Transverse colon (tissue), 4 donors: Measurements from ENCODE around the gene EMC9. TPM values are rescaled to one million over a fixed set of nuclear protein-coding genes. Genes with fewer than 3 reads are reported as not detected.

Experiments
- DNase-seq: peaks from one replicate; pipeline ENCODE4 v3.0.0-alpha.2; 2019
- H3K27ac ChIP-seq, 4 donors: fragments of 200-600 bp; sonication (generic); 2 replicates each; pipeline ENCODE4 v1.5.1; 2016 to 2018; ENCODE audit warnings: inconsistent platforms in 4 of 4
- H3K27me3 ChIP-seq: fragments of 200-600 bp; sonication (generic); 2 replicates; pipeline ENCODE4 v1.5.1; 2017; ENCODE audit warnings: inconsistent platforms
- H3K36me3 ChIP-seq, 4 donors: fragments of 200-600 bp; sonication (generic); 2 replicates each; pipeline ENCODE4 v1.5.1; 2017 to 2019; ENCODE audit warnings: inconsistent platforms in 4 of 4
- H3K4me1 ChIP-seq, 4 donors: fragments of 200-600 bp; sonication (generic); 2 replicates each; pipeline ENCODE4 v1.5.1; 2017 to 2020; ENCODE audit warnings: inconsistent platforms in 4 of 4
- H3K4me3 ChIP-seq, 4 donors: fragments of 200-600 bp; sonication (generic); 1 replicate in 1 of 4; 2 replicates in 3 of 4; pipeline versions ENCODE4 v1.5.1 to v1.6.1; 2017 to 2019; ENCODE audit warnings: inconsistent platforms in 4 of 4
- H3K9me3 ChIP-seq, 2 donors: fragments of 200-600 bp; sonication (generic); 2 replicates each; pipeline ENCODE4 v1.5.1; 2017 to 2019; ENCODE audit warnings: inconsistent platforms in 2 of 2
- EP300 ChIP-seq: sonication (generic); formaldehyde crosslinking; IDR thresholded peaks from one replicate; pipeline ENCODE4 v1.6.1; 2017; ENCODE audit warnings: antibody characterized with exemption, low read depth
- POLR2A ChIP-seq: fragments of 450-650 bp; IDR thresholded peaks from one replicate; pipeline ENCODE4 v1.6.1; 2016; ENCODE audit warnings: antibody characterized with exemption, mild to moderate bottlenecking, moderate library complexity
- POLR2AphosphoS5 ChIP-seq, 3 donors: sonication (generic); formaldehyde crosslinking; IDR thresholded peaks; one replicate each; pipeline ENCODE4 v1.6.1; 2016; ENCODE audit warnings: antibody characterized with exemption in 3 of 3
- WGBS, 2 donors: methylation state at CpG; one replicate each; pipeline ENCODE4 v1.1.5; 2018; ENCODE audit warnings: low coverage in 1 of 2; 5-methylcytosine and 5-hydroxymethylcytosine counted together
- in situ Hi-C, 4 donors: fragments of 200-750 bp; cut with MboI; loops; one replicate each; pipeline versions ENCODE4 v1.15.0 to v1.15.1; 2017; ENCODE audit warnings: low sequenced_read_pairs in 3 of 4, low pct_ligation_motif_present in 1 of 4, low pct_unique_long_range_greater_than_20kb in 1 of 4
- intact Hi-C: fragments of 100-400 bp; cut with DNase I; formaldehyde crosslinking; loops from one replicate; pipeline ENCODE4 v1.15.1; 2023; ENCODE audit warnings: low total_unique reads
- total RNA-seq, 4 donors: library from RNA; depleted of rRNA; stranded (reverse); fragments of >200 nt; gene quantifications; one replicate each; pipeline ENCODE4 v1.1.0, GENCODE V29; 2016
- TF ChIP-seq, protein P1 (sequence below), 5 experiments: fragments of 200-600 bp in 3 of 5; fragments of 450-650 bp in 2 of 5; sonication (generic) in 3 of 5; IDR thresholded peaks; 1 replicate in 2 of 5; 2 replicates in 3 of 5; pipeline ENCODE4 v1.5.1; 2016 to 2017; ENCODE audit warnings: antibody characterized with exemption in 5 of 5, inconsistent platforms in 3 of 5, mild to moderate bottlenecking in 2 of 5, moderate library complexity in 1 of 5

EMC9 gene
- total RNA-seq, 4 donors from 2014 or later: 2.2 to 15.4 (median 12.3) TPM; not detected in 1

DNA sequence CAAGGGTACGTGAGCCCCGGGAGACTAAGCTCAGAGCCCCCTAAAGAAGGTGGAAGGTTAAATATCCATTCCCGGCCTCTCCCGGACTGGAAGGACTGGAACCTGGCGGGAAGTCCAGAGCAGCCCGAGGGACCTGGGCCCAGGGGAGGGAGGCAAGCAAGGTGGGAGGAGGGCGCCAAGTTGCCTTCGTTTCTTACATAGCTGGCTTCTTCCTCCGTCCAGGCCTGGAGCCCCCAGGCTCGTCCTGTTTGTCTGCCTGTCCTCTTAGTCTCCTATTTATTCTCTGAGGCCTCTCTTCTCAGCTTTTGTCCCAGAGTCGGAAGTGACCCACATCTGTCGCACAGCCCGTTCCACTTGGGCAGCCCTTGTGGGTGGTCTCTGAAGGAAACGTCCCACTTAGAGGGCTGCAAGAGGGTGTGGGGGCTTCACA is 46.5 kb downstream of the EMC9 start:
- no peak for DNase-seq
- TF ChIP-seq, protein P1, sequence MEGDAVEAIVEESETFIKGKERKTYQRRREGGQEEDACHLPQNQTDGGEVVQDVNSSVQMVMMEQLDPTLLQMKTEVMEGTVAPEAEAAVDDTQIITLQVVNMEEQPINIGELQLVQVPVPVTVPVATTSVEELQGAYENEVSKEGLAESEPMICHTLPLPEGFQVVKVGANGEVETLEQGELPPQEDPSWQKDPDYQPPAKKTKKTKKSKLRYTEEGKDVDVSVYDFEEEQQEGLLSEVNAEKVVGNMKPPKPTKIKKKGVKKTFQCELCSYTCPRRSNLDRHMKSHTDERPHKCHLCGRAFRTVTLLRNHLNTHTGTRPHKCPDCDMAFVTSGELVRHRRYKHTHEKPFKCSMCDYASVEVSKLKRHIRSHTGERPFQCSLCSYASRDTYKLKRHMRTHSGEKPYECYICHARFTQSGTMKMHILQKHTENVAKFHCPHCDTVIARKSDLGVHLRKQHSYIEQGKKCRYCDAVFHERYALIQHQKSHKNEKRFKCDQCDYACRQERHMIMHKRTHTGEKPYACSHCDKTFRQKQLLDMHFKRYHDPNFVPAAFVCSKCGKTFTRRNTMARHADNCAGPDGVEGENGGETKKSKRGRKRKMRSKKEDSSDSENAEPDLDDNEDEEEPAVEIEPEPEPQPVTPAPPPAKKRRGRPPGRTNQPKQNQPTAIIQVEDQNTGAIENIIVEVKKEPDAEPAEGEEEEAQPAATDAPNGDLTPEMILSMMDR (IDR thresholded peaks at IDR 0.05): no peak
- TF ChIP-seq POLR2AphosphoS5 (IDR thresholded peaks at IDR 0.05) (no peak), EP300 (no peak)
- WGBS, 2 donors: 5 to 7% methylated on average over 5 to 14 of the region's 14 CpGs
- Histone ChIP-seq H3K27ac (peak overlapping the region; percentile 92 to 99 (median 97)), H3K27me3 (no peaks in the 10 kb centered on the region), H3K4me3 (peak overlapping the region; percentile 65 to 92 (median 82)), H3K4me1 (peaks cover 4 to 42% (median 19%) of the 10 kb centered on the region in 4 donors), H3K9me3 (no peaks in the 10 kb centered on the region), H3K36me3 (no peaks in the 10 kb centered on the region)
- in situ Hi-C loops (loop anchor here in 1 of 4 donors (5.0 kb wide), 1 partner anchor 38 kb away; no protein-coding TSS in a partner anchor), intact Hi-C loops (loop anchor here (10.0 kb wide), 1 partner anchor 80 kb away; no protein-coding TSS in a partner anchor)

DNA sequence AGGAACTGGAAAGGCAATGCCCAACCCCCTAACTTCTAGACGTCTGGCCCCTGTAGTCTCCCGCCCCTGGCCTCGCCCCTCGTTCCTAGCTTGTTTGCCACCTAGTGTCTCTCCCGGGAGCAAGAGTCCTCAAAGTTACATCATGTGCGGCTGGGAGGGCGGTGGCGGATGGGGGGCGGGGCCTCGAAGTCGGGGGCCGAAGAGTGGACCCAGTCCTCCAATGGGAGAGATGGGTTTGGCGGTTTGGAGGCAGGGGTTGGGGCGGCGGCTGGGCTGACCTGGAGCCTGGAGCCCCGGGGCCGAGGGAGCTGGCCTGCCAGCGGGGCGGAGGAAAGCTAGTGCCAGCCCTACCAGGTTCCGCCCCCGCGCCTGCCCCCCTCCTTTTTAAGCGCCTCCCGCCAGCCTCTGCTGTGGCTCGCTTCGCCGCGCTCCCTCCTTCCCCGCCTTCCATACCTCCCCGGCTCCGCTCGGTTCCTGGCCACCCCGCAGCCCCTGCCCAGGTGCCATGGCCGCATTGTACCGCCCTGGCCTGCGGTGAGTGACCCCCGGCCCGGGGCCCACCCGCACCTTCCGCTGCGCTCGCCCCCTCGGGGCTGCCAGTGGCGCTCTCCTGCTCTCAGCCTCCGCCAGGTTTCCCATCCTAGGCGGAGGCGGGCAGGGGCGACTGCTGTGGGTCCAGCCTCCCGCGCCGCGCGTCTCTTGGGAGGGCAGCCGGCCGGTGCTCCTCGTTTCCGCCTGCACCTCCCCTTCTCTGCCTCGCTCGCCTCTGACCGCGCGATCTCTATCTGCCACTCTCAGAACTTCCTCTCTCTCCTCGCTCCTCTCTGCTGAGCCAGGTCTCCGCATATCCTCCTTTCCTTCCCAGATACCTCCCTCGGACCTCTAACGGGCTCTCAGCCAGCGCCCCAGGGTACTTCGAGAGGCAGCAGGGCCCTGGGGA is 47.2 kb downstream of the EMC9 start, which contains the start of gene PCK2:
Gene PCK2, plus strand, starts transcription at position 411 of the 940 bp plus-strand sequence. Its CDS starts 95 bp downstream, at position 506.
- WGBS, 2 donors: 1% methylated on average over 55 of the region's 68 CpGs; no CpG with 5 or more reads in 1 of the 2 donors
- intact Hi-C loops (loop anchor here (10.0 kb wide), 1 partner anchor 79 kb away; no protein-coding TSS in a partner anchor), in situ Hi-C loops (loop anchor here in 1 of 4 donors (5.0 kb wide), 1 partner anchor 37 kb away; no protein-coding TSS in a partner anchor)
- peak; percentile 13 to 88 (median 78) for TF ChIP-seq POLR2AphosphoS5 (IDR thresholded peaks at IDR 0.05)
- TF ChIP-seq EP300: no peak
- TF ChIP-seq POLR2A: peak; percentile 98
- TF ChIP-seq, protein P1 (IDR thresholded peaks at IDR 0.05): peak in 3 of 5 experiments; percentile 25 to 45 (median 31)
- Histone ChIP-seq H3K36me3 (no peaks in the 10 kb centered on the region), H3K9me3 (no peaks in the 10 kb centered on the region), H3K27me3 (no peaks in the 10 kb centered on the region), H3K4me1 (peaks cover 4 to 42% (median 19%) of the 10 kb centered on the region in 4 donors), H3K4me3 (peak within 1 kb of the TSS; percentile 65 to 92 (median 82)), H3K27ac (peak within 1 kb of the TSS; percentile 92 to 99 (median 97))
- DNase-seq: peak; percentile 96

DNA sequence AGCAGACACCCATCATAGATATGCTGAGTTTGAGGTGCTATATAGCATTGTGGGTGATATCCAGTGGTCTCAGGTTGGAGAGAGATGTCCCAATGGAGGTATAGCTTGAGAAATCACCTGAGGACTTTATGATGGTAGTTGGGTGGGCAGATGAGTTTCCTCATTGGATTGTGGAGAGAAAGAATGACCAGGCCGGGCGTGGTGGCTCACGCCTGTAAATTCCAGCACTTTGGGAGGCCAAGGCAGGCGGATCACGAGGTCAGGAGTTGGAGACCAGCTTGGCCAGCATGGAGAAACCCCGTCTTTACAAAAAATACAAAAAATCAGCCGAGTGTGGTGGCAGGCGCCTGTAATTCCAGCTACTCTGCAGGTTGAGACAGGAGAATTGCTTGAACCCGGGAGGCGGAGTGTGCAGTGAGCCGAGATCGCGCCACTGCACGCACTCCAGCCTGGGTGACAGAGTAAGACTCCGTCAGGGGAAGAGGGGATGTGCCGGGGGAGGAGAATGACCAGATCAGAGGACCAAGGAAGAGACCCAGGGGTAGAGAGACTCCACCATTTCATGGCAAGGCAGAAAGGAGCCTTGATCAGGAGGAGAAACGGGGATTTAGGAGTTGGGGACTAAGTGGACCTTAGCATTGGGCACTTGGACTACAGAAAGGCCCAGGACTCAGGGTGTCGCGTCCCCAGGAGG is 48.0 kb downstream of the EMC9 start:
- 81 to 93% methylated on average over 3 to 19 of the region's 19 CpGs for WGBS, 2 donors
- no peaks in the 10 kb centered on the region for H3K36me3 ChIP-seq
- intact Hi-C loops: loop anchor here (10.0 kb wide), 1 partner anchor 79 kb away; no protein-coding TSS in a partner anchor
- peak; percentile 25 for DNase-seq
- H3K4me3 ChIP-seq: peak overlapping the region in 3 of 4 donors; percentile 74 to 92 (median 90)
- peaks cover 4 to 42% (median 19%) of the 10 kb centered on the region in 4 donors for H3K4me1 ChIP-seq
- peak overlapping the region; percentile 92 to 99 (median 97) for H3K27ac ChIP-seq
- in situ Hi-C loops: loop anchor here in 1 of 4 donors (5.0 kb wide), 1 partner anchor 36 kb away; no protein-coding TSS in a partner anchor
- H3K9me3 ChIP-seq: no peaks in the 10 kb centered on the region
- no peaks in the 10 kb centered on the region for H3K27me3 ChIP-seq
- TF ChIP-seq POLR2AphosphoS5 (IDR thresholded peaks at IDR 0.05) (no peak), POLR2A (no peak), EP300 (no peak)
- TF ChIP-seq, protein P1 (IDR thresholded peaks at IDR 0.05): no peak
